PC-9 (cell line): Measurements from ENCODE around the gene RETREG1. TPM values are rescaled to one million over a fixed set of nuclear protein-coding genes. Genes with fewer than 3 reads are reported as not detected.

Source experiments
- BruUV-seq: library from RNA; stranded (reverse); fragments of 400-500 nt; replicated peaks from 2 replicates; lab custom pipeline; 2021; lab: Mats Ljungman, UMichigan
- CTCF ChIA-PET: fragments of 300-600 bp; sonication (Branson Sonifier 250); formaldehyde crosslinking; loops from one replicate; lab custom pipeline; 2022; ENCODE audit warnings: antibody characterized with exemption; lab: Charles Lee
- POLR2A ChIA-PET: fragments of 300-600 bp; sonication (Branson Sonifier 250); formaldehyde crosslinking; loops from one replicate; lab custom pipeline; 2022; ENCODE audit warnings: antibody characterized with exemption; ENCODE audit not compliant: unreplicated experiment; lab: Charles Lee
- DNase-seq, 2 experiments: peaks; one replicate each; pipeline versions ENCODE4 v3.0.0 to v3.0.0-alpha.2; 2015 to 2022; ENCODE audit warnings: mixed read lengths in 1 of 2
- H2AFZ ChIP-seq: fragments of 200-600 bp; sonication (generic); 2 replicates; pipeline ENCODE4 v1.8.1; 2017; ENCODE audit warnings: antibody characterized with exemption
- H3F3A ChIP-seq: fragments of 200-600 bp; sonication (generic); 2 replicates; pipeline ENCODE4 v1.8.1; 2017; ENCODE audit warnings: antibody characterized with exemption, mild to moderate bottlenecking, low read depth; ENCODE audit not compliant: insufficient read depth
- H3K27ac ChIP-seq: fragments of 200-600 bp; sonication (generic); 2 replicates; pipeline ENCODE4 v1.6.1; 2016; ENCODE audit warnings: mixed run types
- H3K27me3 ChIP-seq: fragments of 200-600 bp; sonication (generic); 2 replicates; pipeline ENCODE4 v1.6.1; 2016; ENCODE audit warnings: low read depth, mixed run types; ENCODE audit not compliant: insufficient read depth
- H3K36me3 ChIP-seq: fragments of 200-600 bp; sonication (generic); 2 replicates; pipeline ENCODE4 v1.6.1; 2016; ENCODE audit warnings: low read depth, mixed run types
- H3K4me1 ChIP-seq: fragments of 200-600 bp; sonication (generic); replicated peaks from 2 replicates; pipeline ENCODE4 v1.6.1; 2016; ENCODE audit warnings: mixed run types; ENCODE audit not compliant: insufficient read depth
- H3K4me2 ChIP-seq: fragments of 200-600 bp; sonication (generic); 2 replicates; pipeline ENCODE4 v1.6.1; 2017; ENCODE audit warnings: mixed run types
- H3K4me3 ChIP-seq: fragments of 200-600 bp; sonication (generic); 2 replicates; pipeline ENCODE4 v1.6.1; 2016; ENCODE audit warnings: mixed run types
- H3K79me2 ChIP-seq: fragments of 200-600 bp; sonication (generic); 2 replicates; pipeline ENCODE4 v1.6.1; 2017; ENCODE audit warnings: low read depth, mixed run types
- H3K9me2 ChIP-seq: fragments of 200-600 bp; sonication (generic); 2 replicates; pipeline ENCODE4 v1.8.1; 2017; ENCODE audit warnings: mild to moderate bottlenecking; ENCODE audit not compliant: insufficient read depth
- H3K9me3 ChIP-seq: fragments of 200-600 bp; sonication (generic); 2 replicates; pipeline ENCODE4 v1.8.1; 2016; ENCODE audit warnings: low read depth; ENCODE audit not compliant: insufficient read depth
- H4K20me1 ChIP-seq: fragments of 200-600 bp; sonication (generic); 2 replicates; pipeline ENCODE4 v1.8.1; 2017; ENCODE audit not compliant: insufficient read depth
- EZH2 ChIP-seq: fragments of 200-600 bp; sonication (generic); IDR thresholded peaks from 2 replicates; pipeline ENCODE4 v1.8.0; 2017; ENCODE audit warnings: antibody characterized with exemption, low read depth
- intact Hi-C: fragments of 100-400 bp; cut with micrococcal nuclease; formaldehyde crosslinking; loops from one replicate; pipeline ENCODE4 v1.10.0; 2022; ENCODE audit not compliant: unreplicated experiment
- total RNA-seq: library from RNA; stranded (reverse); gene quantifications from 2 replicates; pipeline ENCODE4 v1.2.3, GENCODE V29; 2021
- TF ChIP-seq, protein P1 (sequence below): fragments of 200-600 bp; sonication (generic); conservative IDR thresholded peaks from 2 replicates; pipeline ENCODE4 v1.6.1; 2017; ENCODE audit warnings: mixed run types, antibody characterized with exemption, mild to moderate bottlenecking, moderate library complexity

Gene RETREG1
- total RNA-seq, 1 experiment from 2014 or later, result 9.7 TPM

GRCh38 chr5:16467363-16468219 lies 149.2 kb downstream of the RETREG1 start:
- H3F3A ChIP-seq, result peaks cover 6% of the 10 kb centered on the region; the same call in 1 of the 2 replicates
- DNase-seq, result peak in 1 of 2 experiments; percentile 59
- no peaks in the 10 kb centered on the region for H3K27me3 ChIP-seq
- H2AFZ ChIP-seq, result no peak overlapping the region
- peaks cover 36% of the 10 kb centered on the region for H3K4me1 ChIP-seq
- H3K4me3 ChIP-seq, result no peak overlapping the region; the same call in 1 of the 2 replicates
- H3K4me2 ChIP-seq, result peak overlapping the region; percentile 93
- no peak overlapping the region for H3K27ac ChIP-seq
- H3K36me3 ChIP-seq, result peaks cover 14% of the 10 kb centered on the region
- intact Hi-C loops, result loop anchor here (5.0 kb wide), 1 partner anchor 735 kb away; no protein-coding TSS in a partner anchor
- ChIA-PET CTCF (interaction anchor here (0.7 kb wide), 1 partner anchor 10 kb away, joined by 7 read pairs; no protein-coding TSS in a partner anchor), POLR2A (interaction anchor here (0.6 to 0.7 kb wide), 2 partner anchors 29 to 47 kb away, joined by 3 read pairs; no protein-coding TSS in a partner anchor)
- peaks cover 10% of the 10 kb centered on the region; the same call in 1 of the 2 replicates for H4K20me1 ChIP-seq
- BruUV-seq, result no TSS peak
- H3K9me3 ChIP-seq, result no peaks in the 10 kb centered on the region
- peaks cover 53% of the 10 kb centered on the region for H3K79me2 ChIP-seq
- TF ChIP-seq EZH2, result no peak
- TF ChIP-seq, protein P1, sequence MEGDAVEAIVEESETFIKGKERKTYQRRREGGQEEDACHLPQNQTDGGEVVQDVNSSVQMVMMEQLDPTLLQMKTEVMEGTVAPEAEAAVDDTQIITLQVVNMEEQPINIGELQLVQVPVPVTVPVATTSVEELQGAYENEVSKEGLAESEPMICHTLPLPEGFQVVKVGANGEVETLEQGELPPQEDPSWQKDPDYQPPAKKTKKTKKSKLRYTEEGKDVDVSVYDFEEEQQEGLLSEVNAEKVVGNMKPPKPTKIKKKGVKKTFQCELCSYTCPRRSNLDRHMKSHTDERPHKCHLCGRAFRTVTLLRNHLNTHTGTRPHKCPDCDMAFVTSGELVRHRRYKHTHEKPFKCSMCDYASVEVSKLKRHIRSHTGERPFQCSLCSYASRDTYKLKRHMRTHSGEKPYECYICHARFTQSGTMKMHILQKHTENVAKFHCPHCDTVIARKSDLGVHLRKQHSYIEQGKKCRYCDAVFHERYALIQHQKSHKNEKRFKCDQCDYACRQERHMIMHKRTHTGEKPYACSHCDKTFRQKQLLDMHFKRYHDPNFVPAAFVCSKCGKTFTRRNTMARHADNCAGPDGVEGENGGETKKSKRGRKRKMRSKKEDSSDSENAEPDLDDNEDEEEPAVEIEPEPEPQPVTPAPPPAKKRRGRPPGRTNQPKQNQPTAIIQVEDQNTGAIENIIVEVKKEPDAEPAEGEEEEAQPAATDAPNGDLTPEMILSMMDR, result no peak
- no peaks in the 10 kb centered on the region for H3K9me2 ChIP-seq

GRCh38 chr5:16465544-16466432 lies 151.0 kb downstream of the RETREG1 start, which contains the start of gene ZNF622:
Gene ZNF622 (minus strand): TSS chr5:16465800. CDS start chr5:16465665, 135 bp downstream.
- peak; percentile 89 to 97 for DNase-seq
- Histone ChIP-seq H3K27ac (peak within 1 kb of the TSS; percentile 50), H3K9me3 (no peaks in the 10 kb centered on the region), H3K79me2 (peaks cover 66% of the 10 kb centered on the region), H2AFZ (peak within 1 kb of the TSS; percentile 97), H3K27me3 (no peaks in the 10 kb centered on the region), H3K9me2 (no peaks in the 10 kb centered on the region), H3K4me3 (peak within 1 kb of the TSS; percentile 93), H3K36me3 (peaks cover 26% of the 10 kb centered on the region), H3F3A (peaks cover 8% of the 10 kb centered on the region; the same call in 1 of the 2 replicates), H3K4me2 (peak within 1 kb of the TSS; percentile 93), H3K4me1 (peaks cover 36% of the 10 kb centered on the region), H4K20me1 (peaks cover 18% of the 10 kb centered on the region)
- CTCF ChIA-PET, result interaction anchor here (0.6 to 1.0 kb wide), 2 partner anchors 10 to 83 kb away, joined by 3 to 5 read pairs; no protein-coding TSS in a partner anchor
- POLR2A ChIA-PET, result interaction anchor here (0.6 to 0.7 kb wide), 4 partner anchors 31 to 1507 kb away, joined by 3 to 4 read pairs (median 3); no protein-coding TSS in a partner anchor
- no peak for TF ChIP-seq EZH2
- TF ChIP-seq, protein P1, result no peak
- BruUV-seq, result TSS peak; percentile 77
- intact Hi-C loops, result loop anchor here (1.0 to 5.0 kb wide), 2 partner anchors 87 to 737 kb away; no protein-coding TSS in a partner anchor
